GM11168 (cell line): Measurements from ENCODE around the gene DNTTIP2.

Experiments
- in situ Hi-C: fragments of 300-500 bp; cut with MboI; formaldehyde crosslinking; loops from one replicate; pipeline ENCODE4 v1.12.0; 2022; ENCODE audit warnings: low sequenced_read_pairs; ENCODE audit not compliant: unreplicated experiment

DNTTIP2 gene

GRCh38 chr1:93817819-93818569, 61.0 kb downstream of the DNTTIP2 start:
- in situ Hi-C loops = loop anchor here (5.0 kb wide), 2 partner anchors 71 to 191 kb away; no protein-coding TSS in a partner anchor

- in situ Hi-C loops = loop anchor here (5.0 kb wide), 2 partner anchors 70 to 190 kb away; no protein-coding TSS in a partner anchor
Observed at GRCh38 chr1:93816970-93817678, 61.9 kb downstream of the DNTTIP2 start.
